CD4-positive, alpha-beta T cell (primary cell): ENCODE data around the gene MPI. TPM values are rescaled to one million over a fixed set of nuclear protein-coding genes. Genes with fewer than 3 reads are reported as not detected.
A peak's percentile ranks its signal among the peaks of the same experiment; 100 is the strongest.

Experiments
- ATAC-seq: fragments of 200-7000 bp; cut with Tn5 transposase; one replicate; pipeline ENCODE4 v1.10.0; 2022; ENCODE audit warnings: mild to moderate bottlenecking; ENCODE audit not compliant: poor library complexity
- CTCF ChIA-PET: fragments of 350-600 bp; sonication (Branson Sonifier 250); formaldehyde crosslinking; loops from one replicate; lab custom pipeline; 2021; ENCODE audit warnings: antibody characterized with exemption, inconsistent platforms; lab: Charles Lee
- POLR2A ChIA-PET: fragments of 350-600 bp; sonication (Branson Sonifier 250); formaldehyde crosslinking; loops from one replicate; lab custom pipeline; 2021; ENCODE audit warnings: antibody characterized with exemption, inconsistent platforms; lab: Charles Lee
- DNase-seq, 14 experiments: peaks; one replicate each; pipeline ENCODE4 v3.0.0-alpha.2; 2013 to 2020; ENCODE audit warnings: mixed read lengths in 2 of 14
- H3K27ac ChIP-seq, 2 donors: one replicate each; pipeline versions ENCODE4 v1.5.1 to v1.7.0; 2013; ENCODE audit warnings: low read length in 2 of 2, low read depth in 1 of 2, mild to moderate bottlenecking in 1 of 2
- H3K27me3 ChIP-seq, 2 experiments: 1 replicate in 1 of 2; 2 replicates in 1 of 2; pipeline versions ENCODE4 v1.6.1 to v1.7.0; 2013; ENCODE audit warnings: low read length in 2 of 2, control low read depth in 1 of 2, mild to moderate bottlenecking in 1 of 2, moderate library complexity in 1 of 2; ENCODE audit not compliant: insufficient read depth in 2 of 2, control insufficient read depth in 1 of 2
- H3K36me3 ChIP-seq: one replicate; pipeline ENCODE4 v1.6.1; 2013; ENCODE audit warnings: low read length, control low read depth; ENCODE audit not compliant: insufficient read depth
- H3K4me1 ChIP-seq: one replicate; pipeline ENCODE4 v1.6.1; 2013; ENCODE audit warnings: low read length, control low read depth; ENCODE audit not compliant: insufficient read depth
- H3K4me3 ChIP-seq: one replicate; pipeline ENCODE4 v1.5.1; 2013; ENCODE audit warnings: mild to moderate bottlenecking, low read length, moderate library complexity
- H3K9me3 ChIP-seq, 2 experiments: 1 replicate in 1 of 2; 2 replicates in 1 of 2; pipeline versions ENCODE4 v1.6.1 to v1.7.0; 2013; ENCODE audit warnings: low read length in 2 of 2, mild to moderate bottlenecking in 2 of 2, control low read depth in 1 of 2, moderate library complexity in 1 of 2; ENCODE audit not compliant: control insufficient read depth in 1 of 2, insufficient read depth in 1 of 2
- H3K27ac Mint-ChIP-seq: one replicate; pipeline ENCODE4 v1.8.0; 2020; ENCODE audit warnings: mixed read lengths
- H3K27me3 Mint-ChIP-seq: one replicate; pipeline ENCODE4 v1.8.0; 2021; ENCODE audit warnings: mixed read lengths
- H3K36me3 Mint-ChIP-seq: one replicate; pipeline ENCODE4 v1.8.0; 2021; ENCODE audit warnings: low read depth, mixed read lengths
- H3K4me1 Mint-ChIP-seq: one replicate; pipeline ENCODE4 v1.8.0; 2021; ENCODE audit warnings: low read depth, mixed read lengths
- H3K4me3 Mint-ChIP-seq: one replicate; pipeline ENCODE4 v1.8.0; 2020; ENCODE audit warnings: mild to moderate bottlenecking, mixed read lengths
- H3K9me3 Mint-ChIP-seq: one replicate; pipeline ENCODE4 v1.8.0; 2020; ENCODE audit warnings: mixed read lengths
- intact Hi-C, 2 experiments: fragments of 100-400 bp; cut with DNase I in 1 of 2; cut with micrococcal nuclease in 1 of 2; formaldehyde crosslinking; loops; one replicate each; pipeline versions ENCODE4 v1.15.1 to v1.9.0; 2023 to 2025; cut with DNase I, micrococcal nuclease
- total RNA-seq, 174 experiments: library from RNA in 2 of 174; stranded (reverse) in 2 of 174; gene quantifications; one replicate each; pipeline ENCODE4 v1.2.3 and lab custom pipeline; 2021 to 2026
- TF ChIP-seq, protein P1 (sequence below): fragments of 200-600 bp; IDR thresholded peaks from one replicate; pipeline ENCODE4 v1.8.0; 2022; ENCODE audit warnings: antibody characterized with exemption, mild to moderate bottlenecking

Gene MPI
- total RNA-seq, 2 experiments from 2014 or later = 28.9 to 30.3 TPM

DNA sequence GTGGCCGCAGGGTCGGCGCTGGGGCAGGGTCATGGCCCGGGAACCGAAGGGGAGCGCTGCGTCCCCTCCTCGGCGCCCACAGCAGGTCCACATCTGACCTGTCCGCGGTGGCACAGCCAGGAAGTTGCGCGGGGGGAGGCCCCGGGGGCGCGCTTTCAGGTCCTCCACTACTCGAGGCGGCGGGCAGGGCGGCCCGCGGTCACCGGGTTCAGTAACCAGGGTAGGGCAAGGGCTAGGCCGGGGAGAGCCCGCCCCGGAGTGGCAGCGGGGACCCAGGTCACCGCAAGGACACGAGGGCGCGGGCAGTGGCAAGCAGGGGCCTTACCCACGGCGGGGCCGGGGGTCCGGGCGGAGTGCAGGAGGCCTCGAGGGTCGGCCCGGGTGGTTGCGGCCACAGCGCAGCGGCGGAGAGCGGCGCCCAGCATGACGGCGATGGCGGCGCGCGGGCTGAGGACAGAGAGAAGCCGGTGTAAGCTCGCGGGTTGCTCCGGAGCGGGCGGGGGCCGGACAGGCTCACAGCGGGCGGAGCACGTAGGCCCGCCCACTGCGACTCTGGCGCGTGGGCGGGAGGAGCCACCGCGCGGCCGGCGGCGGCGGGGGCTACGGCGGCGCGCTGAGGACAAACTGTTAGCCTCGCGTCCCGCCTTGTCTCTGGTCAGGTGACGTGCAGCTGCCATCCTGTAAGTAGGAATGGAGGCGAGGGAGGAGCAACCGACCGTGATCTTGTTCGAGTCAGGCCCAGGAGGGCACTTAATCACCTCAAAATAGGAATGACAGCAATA is 47.9 kb downstream of the MPI start, which contains the start of gene COX5A:
Gene COX5A, minus strand, starts transcription at position 484 of the 782 bp plus-strand sequence. Its CDS starts 59 bp downstream, at position 425.
- Histone ChIP-seq H3K9me3 (no peaks in the 10 kb centered on the region), H3K36me3 (no peaks in the 10 kb centered on the region), H3K4me1 (peaks cover 37% of the 10 kb centered on the region), H3K27ac (peak within 1 kb of the TSS; percentile 58 to 74), H3K4me3 (peak within 1 kb of the TSS; percentile 82), H3K27me3 (no peaks in the 10 kb centered on the region)
- TF ChIP-seq, protein P1, sequence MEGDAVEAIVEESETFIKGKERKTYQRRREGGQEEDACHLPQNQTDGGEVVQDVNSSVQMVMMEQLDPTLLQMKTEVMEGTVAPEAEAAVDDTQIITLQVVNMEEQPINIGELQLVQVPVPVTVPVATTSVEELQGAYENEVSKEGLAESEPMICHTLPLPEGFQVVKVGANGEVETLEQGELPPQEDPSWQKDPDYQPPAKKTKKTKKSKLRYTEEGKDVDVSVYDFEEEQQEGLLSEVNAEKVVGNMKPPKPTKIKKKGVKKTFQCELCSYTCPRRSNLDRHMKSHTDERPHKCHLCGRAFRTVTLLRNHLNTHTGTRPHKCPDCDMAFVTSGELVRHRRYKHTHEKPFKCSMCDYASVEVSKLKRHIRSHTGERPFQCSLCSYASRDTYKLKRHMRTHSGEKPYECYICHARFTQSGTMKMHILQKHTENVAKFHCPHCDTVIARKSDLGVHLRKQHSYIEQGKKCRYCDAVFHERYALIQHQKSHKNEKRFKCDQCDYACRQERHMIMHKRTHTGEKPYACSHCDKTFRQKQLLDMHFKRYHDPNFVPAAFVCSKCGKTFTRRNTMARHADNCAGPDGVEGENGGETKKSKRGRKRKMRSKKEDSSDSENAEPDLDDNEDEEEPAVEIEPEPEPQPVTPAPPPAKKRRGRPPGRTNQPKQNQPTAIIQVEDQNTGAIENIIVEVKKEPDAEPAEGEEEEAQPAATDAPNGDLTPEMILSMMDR = no peak
- peak; percentile 83 to 97 (median 88) for DNase-seq
- H3K4me1 Mint-ChIP-seq = peaks cover 28% of the 10 kb centered on the region
- ATAC-seq = peak; percentile 95
- ChIA-PET CTCF (interaction anchor here (1.0 to 1.8 kb wide), 5 partner anchors 12 to 157 kb away, joined by 3 to 7 read pairs (median 5); partner anchors contain the start of gene RPP25), POLR2A (interaction anchor here (0.7 to 2.0 kb wide), 24 partner anchors 11 to 943 kb away, joined by 3 to 17 read pairs (median 4); partner anchors contain the start of genes ARID3B, C15orf39, CLK3 and CSK)
- peaks cover 10% of the 10 kb centered on the region for H3K36me3 Mint-ChIP-seq
- no peaks in the 10 kb centered on the region for H3K9me3 Mint-ChIP-seq
- no peaks in the 10 kb centered on the region for H3K27me3 Mint-ChIP-seq
- intact Hi-C loops = loop anchor here (2.0 to 10.0 kb wide), 14 partner anchors 45 to 943 kb away; partner anchors contain the start of genes ARID3B (in 2 of the 2), C15orf39 (in 1 of the 2), CSK (in 1 of the 2) and EDC3 (in 1 of the 2)
- peak within 1 kb of the TSS; percentile 86 for H3K27ac Mint-ChIP-seq
- H3K4me3 Mint-ChIP-seq = peak within 1 kb of the TSS; percentile 98

DNA sequence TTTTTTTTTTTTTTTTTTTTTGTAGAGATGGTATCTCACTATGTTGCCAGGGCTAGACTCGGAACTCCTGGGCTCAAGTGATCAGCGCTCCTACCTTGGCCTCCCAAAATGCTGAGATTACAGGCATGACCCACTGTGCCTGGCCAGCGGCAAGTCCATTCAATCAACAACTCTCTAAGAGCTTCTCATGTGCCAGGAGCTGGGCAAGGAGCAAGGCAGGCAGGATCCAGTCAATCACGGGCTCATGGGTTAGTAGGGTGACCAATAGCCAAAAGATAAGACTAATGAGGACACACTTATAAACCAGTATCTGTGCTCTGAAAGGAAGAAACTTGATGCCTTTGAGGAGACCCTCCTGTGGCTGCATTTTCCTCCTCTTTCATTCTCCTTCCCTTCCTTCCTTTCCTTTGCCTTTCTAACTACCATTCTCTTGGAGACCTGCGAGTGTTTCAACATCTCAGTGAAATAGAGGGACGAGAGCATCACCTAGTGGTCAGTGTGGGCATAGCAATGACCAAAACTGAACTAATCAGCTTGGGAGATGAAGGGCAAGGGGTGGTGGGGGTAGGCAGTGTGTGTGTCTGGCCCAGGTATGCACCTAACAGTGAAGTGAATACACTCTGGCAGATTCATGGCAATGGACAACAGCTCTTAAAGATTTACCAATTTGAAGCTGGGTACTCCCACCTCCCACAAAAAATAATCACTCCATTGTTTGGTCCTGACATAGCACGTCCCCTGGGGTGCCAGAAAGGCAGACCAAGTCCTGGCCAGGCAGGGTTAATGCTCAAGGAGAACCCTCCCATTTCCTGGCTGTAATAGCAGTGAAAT is 60.5 kb downstream of the MPI start:
- intact Hi-C loops = loop anchor here (1.0 to 10.0 kb wide), 6 partner anchors 48 to 575 kb away; no protein-coding TSS in a partner anchor
- peaks cover 5% of the 10 kb centered on the region for H3K4me1 Mint-ChIP-seq
- H3K27ac Mint-ChIP-seq = no peak overlapping the region
- Histone ChIP-seq H3K27ac (no peak overlapping the region), H3K4me1 (peaks cover 4% of the 10 kb centered on the region), H3K36me3 (no peaks in the 10 kb centered on the region), H3K27me3 (peaks cover 0 to 6% of the 10 kb centered on the region in 2 experiments), H3K9me3 (no peaks in the 10 kb centered on the region), H3K4me3 (no peak overlapping the region)
- POLR2A ChIA-PET = interaction anchor here (0.7 to 1.3 kb wide), 4 partner anchors 12 to 335 kb away, joined by 3 to 5 read pairs (median 4); partner anchors contain the start of genes CLK3 and COX5A
- H3K4me3 Mint-ChIP-seq = no peak overlapping the region
- CTCF ChIA-PET = interaction anchor here (0.5 to 1.8 kb wide), 22 partner anchors 9 to 519 kb away, joined by 3 to 7 read pairs (median 4); partner anchors contain the start of genes C15orf39, COX5A and FAM219B
- peak; percentile 58 to 87 (median 76) for DNase-seq
- H3K36me3 Mint-ChIP-seq = no peaks in the 10 kb centered on the region
- TF ChIP-seq, protein P1 = peak; percentile 97
- H3K27me3 Mint-ChIP-seq = no peaks in the 10 kb centered on the region
- ATAC-seq = peak; percentile 96
- no peaks in the 10 kb centered on the region for H3K9me3 Mint-ChIP-seq

DNA sequence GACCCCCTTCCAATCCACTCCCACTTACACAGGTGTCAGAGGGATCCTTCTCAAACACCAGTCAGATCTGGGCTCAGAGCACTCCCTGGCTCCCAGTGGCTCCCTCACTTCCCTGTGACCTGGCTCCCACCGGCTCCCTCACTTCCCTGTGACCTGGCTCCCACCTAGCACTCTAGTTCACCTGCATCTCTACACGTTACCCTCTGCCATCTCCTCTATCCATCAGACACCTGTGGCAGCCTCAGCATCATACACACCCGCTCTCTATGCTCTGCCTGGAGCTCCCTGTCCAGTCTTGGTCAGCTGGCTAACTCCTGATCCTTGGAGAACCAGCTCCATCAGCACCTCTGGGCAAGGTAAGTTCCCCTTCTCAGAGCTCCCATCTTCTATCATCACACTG is 61.2 kb downstream of the MPI start:
- no peaks in the 10 kb centered on the region for H3K27me3 Mint-ChIP-seq
- Histone ChIP-seq H3K36me3 (no peaks in the 10 kb centered on the region), H3K27me3 (peaks cover 0 to 6% of the 10 kb centered on the region in 2 experiments), H3K4me3 (no peak overlapping the region), H3K4me1 (peaks cover 11% of the 10 kb centered on the region), H3K9me3 (no peaks in the 10 kb centered on the region), H3K27ac (no peak overlapping the region)
- ChIA-PET POLR2A (interaction anchor here (0.6 to 1.3 kb wide), 5 partner anchors 13 to 335 kb away, joined by 3 to 5 read pairs (median 4); partner anchors contain the start of genes CLK3 and COX5A), CTCF (interaction anchor here (0.5 to 1.8 kb wide), 21 partner anchors 8 to 519 kb away, joined by 3 to 7 read pairs (median 4); partner anchors contain the start of genes COX5A and FAM219B)
- no peak for ATAC-seq
- DNase-seq = no peak
- intact Hi-C loops = loop anchor here (5.0 to 10.0 kb wide), 3 partner anchors 49 to 576 kb away; no protein-coding TSS in a partner anchor
- H3K9me3 Mint-ChIP-seq = no peaks in the 10 kb centered on the region
- H3K4me3 Mint-ChIP-seq = no peak overlapping the region
- TF ChIP-seq, protein P1 = no peak
- peaks cover 5% of the 10 kb centered on the region for H3K4me1 Mint-ChIP-seq
- no peaks in the 10 kb centered on the region for H3K36me3 Mint-ChIP-seq
- H3K27ac Mint-ChIP-seq = no peak overlapping the region
